ENCODE measurements around the gene CRYBB3. TPM values are rescaled to one million over a fixed set of nuclear protein-coding genes. Genes with fewer than 3 reads are reported as not detected.
"Not testable (repeated sequence)": the region's sequence is repeated elsewhere in the genome, so short reads cannot be mapped to it uniquely, and the experiment has no call there.

CRYBB3 gene
- polyA plus RNA-seq, 1 donor (not counting 4 experiments of a cell fraction or from before 2014, with no cell fraction given), result not detected

GRCh38 chr22:25177226-25177625, 22.4 kb upstream of the CRYBB3 start:
- H3K36me3 ChIP-seq (ENCODE audit: control insufficient read depth in 2 of 2, extremely low read depth in 1 of 2, insufficient read depth in 2 of 2, low read length in 2 of 2), result peaks cover 14 to 25% of the 10 kb centered on the region in 2 experiments

GRCh38 chr22:25177895-25178294, 21.8 kb upstream of the CRYBB3 start:
- Histone ChIP-seq H3K9me3 (ENCODE audit: control insufficient read depth, low read depth, low read length) (no peaks in the 10 kb centered on the region), H4K20me1 (ENCODE audit: control insufficient read depth, extremely low read depth, insufficient read depth, low read length) (no peaks in the 10 kb centered on the region), H3K4me1 (ENCODE audit: control insufficient read depth, extremely low read depth, insufficient read depth, low read length) (peaks cover 22% of the 10 kb centered on the region), H3K27ac (ENCODE audit: control insufficient read depth, insufficient read depth, low read length) (no peak overlapping the region), H3K36me3 (ENCODE audit: control insufficient read depth in 2 of 2, extremely low read depth in 1 of 2, insufficient read depth in 2 of 2, low read length in 2 of 2) (peaks cover 17 to 23% of the 10 kb centered on the region in 2 experiments), H2AFZ (ENCODE audit: control insufficient read depth, low read length) (no peak overlapping the region), H3K9me1 (ENCODE audit: control insufficient read depth, extremely low read depth, insufficient read depth, low read length) (no peaks in the 10 kb centered on the region), H3K9ac (ENCODE audit: control insufficient read depth, extremely low read depth, insufficient read depth, low read length) (no peak overlapping the region), H3K4me2 (ENCODE audit: control insufficient read depth, extremely low read depth, insufficient read depth, low read depth, low read length) (no peak overlapping the region), H3K27me3 (ENCODE audit: control insufficient read depth, extremely low read depth, insufficient read depth, low read length) (no peaks in the 10 kb centered on the region), H3K79me2 (ENCODE audit: control insufficient read depth, insufficient read depth, low read length) (no peaks in the 10 kb centered on the region), H3K4me3 (ENCODE audit: control insufficient read depth in 2 of 3, extremely low read depth in 1 of 3, insufficient read depth in 2 of 3, low read depth in 1 of 3, low read length in 3 of 3) (no peak overlapping the region)
- DNase-seq (ENCODE audit: low read depth, low spot score) (no peak), FAIRE-seq (no peak)
- TF ChIP-seq CTCF (optimal IDR thresholded peaks at IDR 0.05 in 1 of 3, IDR thresholded peaks at IDR 0.05 in 1 of 3, conservative IDR thresholded peaks at IDR 0.05 in 1 of 3; ENCODE audit: extremely low read depth in 1 of 3, insufficient read depth in 2 of 3, low read length in 3 of 3) (no peak), EZH2 (IDR thresholded peaks at IDR 0.05; ENCODE audit: low read length) (no peak)
- dilution Hi-C loops (cut with MboI; ENCODE audit: extremely low pct_ligation_motif_present, low sequenced_read_pairs), result no loop called here

More at GRCh38 chr22:25177226-25177625, 22.4 kb upstream of the CRYBB3 start:
- H3K9me1 ChIP-seq (ENCODE audit: control insufficient read depth, extremely low read depth, insufficient read depth, low read length), result no peaks in the 10 kb centered on the region
- H3K4me2 ChIP-seq (ENCODE audit: control insufficient read depth, extremely low read depth, insufficient read depth, low read depth, low read length), result no peak overlapping the region
- no peak overlapping the region for H3K27ac ChIP-seq (ENCODE audit: control insufficient read depth, insufficient read depth, low read length)
- no peak for TF ChIP-seq EZH2 (IDR thresholded peaks at IDR 0.05; ENCODE audit: low read length)
- no peak for TF ChIP-seq CTCF (optimal IDR thresholded peaks at IDR 0.05 in 1 of 3, IDR thresholded peaks at IDR 0.05 in 1 of 3, conservative IDR thresholded peaks at IDR 0.05 in 1 of 3; ENCODE audit: extremely low read depth in 1 of 3, insufficient read depth in 2 of 3, low read length in 3 of 3)
- H3K4me3 ChIP-seq (ENCODE audit: control insufficient read depth in 2 of 3, extremely low read depth in 1 of 3, insufficient read depth in 2 of 3, low read depth in 1 of 3, low read length in 3 of 3), result no peak overlapping the region
- H3K9ac ChIP-seq (ENCODE audit: control insufficient read depth, extremely low read depth, insufficient read depth, low read length), result no peak overlapping the region
- no peak overlapping the region for H2AFZ ChIP-seq (ENCODE audit: control insufficient read depth, low read length)
- peaks cover 22% of the 10 kb centered on the region for H3K4me1 ChIP-seq (ENCODE audit: control insufficient read depth, extremely low read depth, insufficient read depth, low read length)
- DNase-seq (ENCODE audit: low read depth, low spot score), result no peak
- dilution Hi-C loops (cut with MboI; ENCODE audit: extremely low pct_ligation_motif_present, low sequenced_read_pairs), result no loop called here
- FAIRE-seq, result no peak
- H3K27me3 ChIP-seq (ENCODE audit: control insufficient read depth, extremely low read depth, insufficient read depth, low read length), result no peaks in the 10 kb centered on the region
- no peaks in the 10 kb centered on the region for H4K20me1 ChIP-seq (ENCODE audit: control insufficient read depth, extremely low read depth, insufficient read depth, low read length)
- H3K79me2 ChIP-seq (ENCODE audit: control insufficient read depth, insufficient read depth, low read length), result no peaks in the 10 kb centered on the region
- H3K9me3 ChIP-seq (ENCODE audit: control insufficient read depth, low read depth, low read length), result no peaks in the 10 kb centered on the region

- H2AFZ ChIP-seq (ENCODE audit: control insufficient read depth, low read length); H3K9me1 ChIP-seq (ENCODE audit: control insufficient read depth, extremely low read depth, insufficient read depth, low read length); H3K27me3 ChIP-seq (ENCODE audit: control insufficient read depth, extremely low read depth, insufficient read depth, low read length); H3K9ac ChIP-seq (ENCODE audit: control insufficient read depth, extremely low read depth, insufficient read depth, low read length); H3K9me3 ChIP-seq (ENCODE audit: control insufficient read depth, low read depth, low read length); H3K4me2 ChIP-seq (ENCODE audit: control insufficient read depth, extremely low read depth, insufficient read depth, low read depth, low read length); H3K79me2 ChIP-seq (ENCODE audit: control insufficient read depth, insufficient read depth, low read length); H3K27ac ChIP-seq (ENCODE audit: control insufficient read depth, insufficient read depth, low read length); dilution Hi-C loops (cut with MboI; ENCODE audit: extremely low pct_ligation_motif_present, low sequenced_read_pairs); DNase-seq (ENCODE audit: low read depth, low spot score); FAIRE-seq; H3K4me3 ChIP-seq (ENCODE audit: control insufficient read depth in 2 of 3, extremely low read depth in 1 of 3, insufficient read depth in 2 of 3, low read depth in 1 of 3, low read length in 3 of 3); H4K20me1 ChIP-seq (ENCODE audit: control insufficient read depth, extremely low read depth, insufficient read depth, low read length): not testable (repeated sequence)
- H3K36me3 ChIP-seq (ENCODE audit: control insufficient read depth in 2 of 2, extremely low read depth in 1 of 2, insufficient read depth in 2 of 2, low read length in 2 of 2), result peaks cover 18 to 23% of the 10 kb centered on the region in 2 experiments
- H3K4me1 ChIP-seq (ENCODE audit: control insufficient read depth, extremely low read depth, insufficient read depth, low read length), result peaks cover 22% of the 10 kb centered on the region
Measured at GRCh38 chr22:25178348-25178747, 21.3 kb upstream of the CRYBB3 start.
